Panc1 (cell line): ENCODE measurements around the gene HDAC11. TPM values are rescaled to one million over a fixed set of nuclear protein-coding genes. Genes with fewer than 3 reads are reported as not detected.

ENCODE experiments used
- ATAC-seq: fragments of 200-7000 bp; cut with Tn5 transposase; 2 replicates; pipeline ENCODE4 v1.9.1; 2020; ENCODE audit warnings: mild to moderate bottlenecking, moderate library complexity
- BruUV-seq: library from RNA; stranded (reverse); fragments of 400-500 nt; replicated peaks from 2 replicates; lab custom pipeline; 2021; lab: Mats Ljungman, UMichigan
- CTCF ChIA-PET: fragments of 300-600 bp; sonication (Branson Sonifier 250); formaldehyde crosslinking; loops from one replicate; lab custom pipeline; 2022; ENCODE audit warnings: antibody characterized with exemption; lab: Charles Lee
- POLR2A ChIA-PET: fragments of 300-600 bp; sonication (Branson Sonifier 250); formaldehyde crosslinking; loops from one replicate; lab custom pipeline; 2022; ENCODE audit warnings: antibody characterized with exemption; lab: Charles Lee
- DNase-seq: peaks from one replicate; pipeline ENCODE4 v3.0.0-alpha.2; 2010; ENCODE audit warnings: low read depth, low spot score
- H3K27ac ChIP-seq: 2 replicates; pipeline ENCODE4 v1.5.1; 2011; ENCODE audit warnings: mild to moderate bottlenecking, low read length, inconsistent platforms
- H3K27me3 ChIP-seq: fragments of 200-500 bp; sonication (Bioruptor generic); 2 replicates; pipeline ENCODE4 v1.6.0; 2014; ENCODE audit warnings: low read length, inconsistent platforms; ENCODE audit not compliant: control insufficient read depth, insufficient read depth
- H3K36me3 ChIP-seq: fragments of 200-500 bp; sonication (Bioruptor generic); 2 replicates; pipeline ENCODE4 v1.5.1; 2014; ENCODE audit warnings: inconsistent platforms, mild to moderate bottlenecking, low read length, moderate library complexity; ENCODE audit not compliant: control insufficient read depth, insufficient read depth
- H3K4me1 ChIP-seq: 2 replicates; pipeline ENCODE4 v1.5.1; 2011; ENCODE audit warnings: inconsistent platforms, mild to moderate bottlenecking, low read length, moderate library complexity; ENCODE audit not compliant: control insufficient read depth, insufficient read depth
- H3K4me3 ChIP-seq, 2 experiments: 2 replicates each; pipeline ENCODE4 v1.5.1; 2011 to 2012; ENCODE audit warnings: low read depth in 2 of 2, low read length in 2 of 2, mild to moderate bottlenecking in 2 of 2, inconsistent platforms in 1 of 2, moderate library complexity in 1 of 2
- H3K9me3 ChIP-seq: fragments of 200-500 bp; sonication (Bioruptor generic); 2 replicates; pipeline ENCODE4 v1.5.1; 2014; ENCODE audit warnings: low read depth, mild to moderate bottlenecking, inconsistent platforms, low read length, moderate library complexity; ENCODE audit not compliant: control insufficient read depth, insufficient read depth
- CTCF ChIP-seq: fragments of 450-650 bp; IDR thresholded peaks from 2 replicates; pipeline ENCODE4 v1.5.1; 2017; ENCODE audit warnings: mild to moderate bottlenecking
- POLR2AphosphoS5 ChIP-seq: IDR thresholded peaks from 2 replicates; pipeline ENCODE4 v1.6.1; 2012; ENCODE audit warnings: mild to moderate bottlenecking, low read depth, low read length, moderate library complexity
- REST ChIP-seq, 2 experiments: IDR thresholded peaks; 2 replicates each; pipeline ENCODE4 v1.6.1; 2011 to 2012; ENCODE audit warnings: low read depth in 2 of 2, control low read depth in 1 of 2, low read length in 1 of 2, mild to moderate bottlenecking in 1 of 2, moderate library complexity in 1 of 2; ENCODE audit not compliant: insufficient read depth in 1 of 2
- SIN3A ChIP-seq: IDR thresholded peaks from 2 replicates; pipeline ENCODE4 v1.6.1; 2012; ENCODE audit warnings: low read depth, mild to moderate bottlenecking, low read length, moderate library complexity, borderline replicate concordance; ENCODE audit not compliant: insufficient read depth
- TCF7L2 ChIP-seq: IDR thresholded peaks from 2 replicates; pipeline ENCODE4 v1.6.1; 2011; ENCODE audit warnings: mild to moderate bottlenecking, low read depth, low read length, inconsistent platforms
- in situ Hi-C: cut with HindIII; loops from 2 replicates; pipeline ENCODE4 v1.10.0; 2016; ENCODE audit warnings: low sequenced_read_pairs, low pct_unique_long_range_greater_than_20kb
- intact Hi-C: fragments of 100-400 bp; cut with micrococcal nuclease; formaldehyde crosslinking; loops from one replicate; pipeline ENCODE4 v1.10.0; 2022; ENCODE audit not compliant: unreplicated experiment
- total RNA-seq: library from RNA; stranded (reverse); gene quantifications from one replicate; pipeline ENCODE4 v1.2.1, GENCODE V29; 2021; ENCODE audit not compliant: unreplicated experiment

HDAC11 gene
- total RNA-seq, 1 experiment from 2014 or later, result 10.6 TPM

GRCh38 chr3:13462125-13462629 lies 17.9 kb upstream of the HDAC11 start:
- CTCF ChIA-PET, result interaction anchor here (0.7 kb wide), 2 partner anchors 72 to 208 kb away, joined by 3 to 4 read pairs; no protein-coding TSS in a partner anchor
- intact Hi-C loops (no loop called here), in situ Hi-C loops (no loop called here)
- Histone ChIP-seq H3K4me3 (no peak overlapping the region), H3K4me1 (no peaks in the 10 kb centered on the region), H3K9me3 (no peaks in the 10 kb centered on the region), H3K36me3 (no peaks in the 10 kb centered on the region), H3K27me3 (no peaks in the 10 kb centered on the region), H3K27ac (no peak overlapping the region)
- TF ChIP-seq CTCF, result no peak
- TF ChIP-seq POLR2AphosphoS5, result no peak
- no peak for TF ChIP-seq REST (IDR thresholded peaks at IDR 0.05; ENCODE audit: insufficient read depth in 1 of 2, low read depth in 2 of 2, low read length in 1 of 2)
- no peak for TF ChIP-seq TCF7L2
- TF ChIP-seq SIN3A, result no peak
- no peak for DNase-seq
- no peak for ATAC-seq
- POLR2A ChIA-PET, result interaction anchor here (0.6 kb wide), 1 partner anchor 370 kb away, joined by 3 read pairs; no protein-coding TSS in a partner anchor
- no TSS peak for BruUV-seq

- intact Hi-C loops (no loop called here), in situ Hi-C loops (no loop called here)
- ChIA-PET CTCF (interaction anchor here (0.7 kb wide), 2 partner anchors 72 to 207 kb away, joined by 3 to 4 read pairs; no protein-coding TSS in a partner anchor), POLR2A (no interaction called here)
- TF ChIP-seq TCF7L2 (no peak), SIN3A (no peak), REST (IDR thresholded peaks at IDR 0.05; ENCODE audit: insufficient read depth in 1 of 2, low read depth in 2 of 2, low read length in 1 of 2) (no peak), CTCF (no peak), POLR2AphosphoS5 (no peak)
- H3K27me3 ChIP-seq, result no peaks in the 10 kb centered on the region
- BruUV-seq, result no TSS peak
- ATAC-seq, result no peak
- DNase-seq, result no peak
- no peaks in the 10 kb centered on the region for H3K4me1 ChIP-seq
- no peaks in the 10 kb centered on the region for H3K36me3 ChIP-seq
- H3K9me3 ChIP-seq, result no peaks in the 10 kb centered on the region
- no peak overlapping the region for H3K4me3 ChIP-seq
- no peak overlapping the region for H3K27ac ChIP-seq
Observed at GRCh38 chr3:13462822-13463221, 17.3 kb upstream of the HDAC11 start.
